ENCODE data around the gene RABGAP1L.

Gene RABGAP1L

GRCh38 chr1:174428739-174429138 lies 269.4 kb downstream of the RABGAP1L start:
- DNase-seq (ENCODE audit: low read depth), result no peak
- H3K4me3 ChIP-seq (ENCODE audit: low read length), result no peak overlapping the region
- TF ChIP-seq, protein P1, sequence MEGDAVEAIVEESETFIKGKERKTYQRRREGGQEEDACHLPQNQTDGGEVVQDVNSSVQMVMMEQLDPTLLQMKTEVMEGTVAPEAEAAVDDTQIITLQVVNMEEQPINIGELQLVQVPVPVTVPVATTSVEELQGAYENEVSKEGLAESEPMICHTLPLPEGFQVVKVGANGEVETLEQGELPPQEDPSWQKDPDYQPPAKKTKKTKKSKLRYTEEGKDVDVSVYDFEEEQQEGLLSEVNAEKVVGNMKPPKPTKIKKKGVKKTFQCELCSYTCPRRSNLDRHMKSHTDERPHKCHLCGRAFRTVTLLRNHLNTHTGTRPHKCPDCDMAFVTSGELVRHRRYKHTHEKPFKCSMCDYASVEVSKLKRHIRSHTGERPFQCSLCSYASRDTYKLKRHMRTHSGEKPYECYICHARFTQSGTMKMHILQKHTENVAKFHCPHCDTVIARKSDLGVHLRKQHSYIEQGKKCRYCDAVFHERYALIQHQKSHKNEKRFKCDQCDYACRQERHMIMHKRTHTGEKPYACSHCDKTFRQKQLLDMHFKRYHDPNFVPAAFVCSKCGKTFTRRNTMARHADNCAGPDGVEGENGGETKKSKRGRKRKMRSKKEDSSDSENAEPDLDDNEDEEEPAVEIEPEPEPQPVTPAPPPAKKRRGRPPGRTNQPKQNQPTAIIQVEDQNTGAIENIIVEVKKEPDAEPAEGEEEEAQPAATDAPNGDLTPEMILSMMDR (conservative IDR thresholded peaks at IDR 0.05; ENCODE audit: low read depth, low read length), result no peak

DNA sequence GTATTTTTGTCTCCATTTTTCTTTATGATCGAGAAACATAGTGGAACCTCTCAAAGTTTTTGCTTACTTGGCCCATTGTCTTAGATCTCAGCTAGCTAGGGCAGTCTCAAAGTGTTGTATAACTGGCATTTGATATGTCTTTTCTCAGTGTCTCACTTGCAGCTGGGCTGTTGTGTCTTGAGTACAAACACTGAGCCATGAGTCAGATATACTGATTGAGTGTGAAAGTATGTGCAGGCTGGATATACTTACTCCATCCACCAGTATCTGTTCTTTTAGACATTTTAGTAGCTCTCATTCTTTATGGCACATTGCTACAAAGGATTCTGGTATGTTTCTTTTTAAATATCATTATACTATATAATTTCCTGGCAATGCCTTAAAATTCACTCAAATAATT lies 274.1 kb downstream of the RABGAP1L start:
- TF ChIP-seq, protein P1 (conservative IDR thresholded peaks at IDR 0.05; ENCODE audit: low read depth, low read length), result no peak

GRCh38 chr1:174445351-174445750 lies 286.0 kb downstream of the RABGAP1L start:
- no peak overlapping the region for H3K4me3 ChIP-seq (ENCODE audit: low read length)
- TF ChIP-seq, protein P1 (conservative IDR thresholded peaks at IDR 0.05; ENCODE audit: low read depth, low read length), result no peak
- no peak for DNase-seq (ENCODE audit: low read depth)

More for the DNA sequence above, 274.1 kb downstream of the RABGAP1L start:
- H3K4me3 ChIP-seq (ENCODE audit: low read length), result no peak overlapping the region
- no peak for DNase-seq (ENCODE audit: low read depth)

GRCh38 chr1:174445817-174446216 lies 286.5 kb downstream of the RABGAP1L start:
- TF ChIP-seq, protein P1 (conservative IDR thresholded peaks at IDR 0.05; ENCODE audit: low read depth, low read length), result no peak
- H3K4me3 ChIP-seq (ENCODE audit: low read length), result no peak overlapping the region
- no peak for DNase-seq (ENCODE audit: low read depth)

GRCh38 chr1:174447866-174448530 lies 288.7 kb downstream of the RABGAP1L start, which contains the start of gene GPR52:
GPR52 (plus strand) TSS chr1:174447964; CDS start chr1:174448112, 148 bp downstream.
- DNase-seq (ENCODE audit: low read depth), result no peak
- H3K4me3 ChIP-seq (ENCODE audit: low read length), result no peak within 1 kb of the TSS
- TF ChIP-seq, protein P1 (conservative IDR thresholded peaks at IDR 0.05; ENCODE audit: low read depth, low read length), result no peak

DNA sequence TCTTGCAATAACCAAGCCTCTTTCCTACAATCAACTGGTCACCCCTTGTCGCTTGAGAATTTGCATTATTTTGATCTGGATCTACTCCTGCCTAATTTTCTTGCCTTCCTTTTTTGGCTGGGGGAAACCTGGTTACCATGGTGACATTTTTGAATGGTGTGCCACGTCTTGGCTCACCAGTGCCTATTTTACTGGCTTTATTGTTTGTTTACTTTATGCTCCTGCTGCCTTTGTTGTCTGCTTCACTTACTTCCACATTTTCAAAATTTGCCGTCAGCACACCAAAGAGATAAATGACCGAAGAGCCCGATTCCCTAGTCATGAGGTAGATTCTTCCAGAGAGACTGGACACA lies 289.2 kb downstream of the RABGAP1L start:
- TF ChIP-seq, protein P1 (conservative IDR thresholded peaks at IDR 0.05; ENCODE audit: low read depth, low read length), result no peak
- DNase-seq (ENCODE audit: low read depth), result no peak

DNA sequence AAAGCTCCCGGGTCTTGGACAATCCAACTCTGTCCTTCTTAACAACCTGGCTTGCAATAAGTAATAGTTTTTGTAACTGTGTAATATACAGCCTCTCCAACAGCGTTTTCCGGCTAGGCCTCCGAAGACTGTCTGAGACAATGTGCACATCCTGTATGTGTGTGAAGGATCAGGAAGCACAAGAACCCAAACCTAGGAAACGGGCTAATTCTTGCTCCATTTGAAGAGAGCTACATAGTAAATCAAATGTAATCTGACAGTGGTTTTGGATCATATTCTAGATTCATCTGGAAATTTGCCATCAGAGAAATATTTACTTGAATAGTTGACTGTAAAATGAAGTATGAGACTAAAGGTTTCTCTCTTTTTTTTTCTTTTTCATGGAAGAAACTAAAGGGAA lies 289.7 kb downstream of the RABGAP1L start:
- TF ChIP-seq, protein P1 (conservative IDR thresholded peaks at IDR 0.05; ENCODE audit: low read depth, low read length), result no peak
- H3K4me3 ChIP-seq (ENCODE audit: low read length), result no peak overlapping the region
- DNase-seq (ENCODE audit: low read depth), result no peak

More for the DNA sequence above, 289.2 kb downstream of the RABGAP1L start:
- no peak overlapping the region for H3K4me3 ChIP-seq (ENCODE audit: low read length)

Measured in retinal pigment epithelial cell (primary cell).